Osteoblast (primary cell): ENCODE data around the gene OR2B6. TPM values are rescaled to one million over a fixed set of nuclear protein-coding genes. Genes with fewer than 3 reads are reported as not detected.

Experiments
- DNase-seq: peaks from one replicate; pipeline ENCODE4 v3.0.0; 2011; ENCODE audit warnings: low spot score, mixed read lengths; ENCODE audit not compliant: insufficient read length; ENCODE audit errors: missing footprints
- H2AFZ ChIP-seq: 2 replicates; pipeline ENCODE4 v1.6.0; 2011; ENCODE audit warnings: mild to moderate bottlenecking, low read length
- H3K27ac ChIP-seq: 2 replicates; pipeline ENCODE4 v1.5.1; 2011; ENCODE audit warnings: mild to moderate bottlenecking, low read depth, low read length, moderate library complexity
- H3K27me3 ChIP-seq: 2 replicates; pipeline ENCODE4 v1.6.0; 2012; ENCODE audit warnings: mild to moderate bottlenecking, control low read depth, inconsistent platforms, low read length, moderate library complexity; ENCODE audit not compliant: insufficient read depth
- H3K36me3 ChIP-seq: 2 replicates; pipeline ENCODE4 v1.5.1; 2011; ENCODE audit warnings: mild to moderate bottlenecking, low read length, control low read depth, moderate library complexity; ENCODE audit not compliant: insufficient read depth
- H3K4me1 ChIP-seq: 2 replicates; pipeline ENCODE4 v1.5.1; 2011; ENCODE audit warnings: mild to moderate bottlenecking, low read length, control low read depth, moderate library complexity; ENCODE audit not compliant: insufficient read depth
- H3K4me2 ChIP-seq: 2 replicates; pipeline ENCODE4 v1.6.0; 2011; ENCODE audit warnings: mild to moderate bottlenecking, low read length; ENCODE audit not compliant: insufficient read depth
- H3K4me3 ChIP-seq: fragments of 200-600 bp; sonication (generic); 3 replicates; pipeline ENCODE4 v1.5.1; 2012; ENCODE audit warnings: mild to moderate bottlenecking, low read length, inconsistent platforms; ENCODE audit not compliant: insufficient read depth
- H3K79me2 ChIP-seq: 2 replicates; pipeline ENCODE4 v1.6.0; 2012; ENCODE audit warnings: mild to moderate bottlenecking, low read length, control low read depth, inconsistent platforms; ENCODE audit not compliant: insufficient read depth
- H3K9me3 ChIP-seq: 2 replicates; pipeline ENCODE4 v1.5.1; 2011; ENCODE audit warnings: low read depth, low read length, control low read depth
- H4K20me1 ChIP-seq: 2 replicates; pipeline ENCODE4 v1.6.0; 2012; ENCODE audit warnings: mild to moderate bottlenecking, low read length, control low read depth; ENCODE audit not compliant: insufficient read depth
- total RNA-seq: library from RNA; depleted of rRNA; stranded (reverse); fragments of >200 nt; gene quantifications from 2 replicates; pipeline ENCODE4 v1.2.3, GENCODE V29; 2012
- TF ChIP-seq, protein P1 (sequence below): IDR thresholded peaks from 2 replicates; pipeline ENCODE4 v1.5.1; 2011; ENCODE audit warnings: mild to moderate bottlenecking, low read depth, low read length, moderate library complexity; ENCODE audit errors: extremely low read depth

Gene OR2B6
- total RNA-seq, 1 donor, result not detected

DNA sequence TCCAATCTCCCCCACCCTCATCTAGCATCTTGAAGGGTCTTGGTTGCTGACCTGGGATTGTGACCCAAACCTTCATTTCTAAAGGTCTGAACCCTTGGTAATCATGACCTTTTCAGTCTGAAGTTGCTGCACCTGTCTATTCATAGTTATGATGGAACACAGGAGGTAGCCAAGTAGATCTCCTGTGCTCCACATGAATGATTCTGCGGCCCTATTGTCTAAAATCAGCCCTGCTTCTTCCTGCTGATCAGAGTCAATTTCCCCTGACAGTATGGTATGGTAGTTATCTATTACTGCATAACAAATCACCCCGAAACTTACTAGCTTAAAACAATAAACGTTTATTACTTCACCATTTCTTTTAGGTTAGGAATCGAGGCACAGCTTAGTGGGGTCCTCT, 9.0 kb downstream of the OR2B6 start:
- Histone ChIP-seq H3K9me3 (no peaks in the 10 kb centered on the region), H4K20me1 (no peaks in the 10 kb centered on the region), H3K27me3 (no peaks in the 10 kb centered on the region), H3K4me1 (no peaks in the 10 kb centered on the region), H3K79me2 (no peaks in the 10 kb centered on the region), H3K27ac (no peak overlapping the region), H3K4me3 (no peak overlapping the region), H3K4me2 (no peak overlapping the region), H3K36me3 (no peaks in the 10 kb centered on the region), H2AFZ (no peak overlapping the region)
- TF ChIP-seq, protein P1, sequence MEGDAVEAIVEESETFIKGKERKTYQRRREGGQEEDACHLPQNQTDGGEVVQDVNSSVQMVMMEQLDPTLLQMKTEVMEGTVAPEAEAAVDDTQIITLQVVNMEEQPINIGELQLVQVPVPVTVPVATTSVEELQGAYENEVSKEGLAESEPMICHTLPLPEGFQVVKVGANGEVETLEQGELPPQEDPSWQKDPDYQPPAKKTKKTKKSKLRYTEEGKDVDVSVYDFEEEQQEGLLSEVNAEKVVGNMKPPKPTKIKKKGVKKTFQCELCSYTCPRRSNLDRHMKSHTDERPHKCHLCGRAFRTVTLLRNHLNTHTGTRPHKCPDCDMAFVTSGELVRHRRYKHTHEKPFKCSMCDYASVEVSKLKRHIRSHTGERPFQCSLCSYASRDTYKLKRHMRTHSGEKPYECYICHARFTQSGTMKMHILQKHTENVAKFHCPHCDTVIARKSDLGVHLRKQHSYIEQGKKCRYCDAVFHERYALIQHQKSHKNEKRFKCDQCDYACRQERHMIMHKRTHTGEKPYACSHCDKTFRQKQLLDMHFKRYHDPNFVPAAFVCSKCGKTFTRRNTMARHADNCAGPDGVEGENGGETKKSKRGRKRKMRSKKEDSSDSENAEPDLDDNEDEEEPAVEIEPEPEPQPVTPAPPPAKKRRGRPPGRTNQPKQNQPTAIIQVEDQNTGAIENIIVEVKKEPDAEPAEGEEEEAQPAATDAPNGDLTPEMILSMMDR, result no peak
- DNase-seq, result no peak

DNA sequence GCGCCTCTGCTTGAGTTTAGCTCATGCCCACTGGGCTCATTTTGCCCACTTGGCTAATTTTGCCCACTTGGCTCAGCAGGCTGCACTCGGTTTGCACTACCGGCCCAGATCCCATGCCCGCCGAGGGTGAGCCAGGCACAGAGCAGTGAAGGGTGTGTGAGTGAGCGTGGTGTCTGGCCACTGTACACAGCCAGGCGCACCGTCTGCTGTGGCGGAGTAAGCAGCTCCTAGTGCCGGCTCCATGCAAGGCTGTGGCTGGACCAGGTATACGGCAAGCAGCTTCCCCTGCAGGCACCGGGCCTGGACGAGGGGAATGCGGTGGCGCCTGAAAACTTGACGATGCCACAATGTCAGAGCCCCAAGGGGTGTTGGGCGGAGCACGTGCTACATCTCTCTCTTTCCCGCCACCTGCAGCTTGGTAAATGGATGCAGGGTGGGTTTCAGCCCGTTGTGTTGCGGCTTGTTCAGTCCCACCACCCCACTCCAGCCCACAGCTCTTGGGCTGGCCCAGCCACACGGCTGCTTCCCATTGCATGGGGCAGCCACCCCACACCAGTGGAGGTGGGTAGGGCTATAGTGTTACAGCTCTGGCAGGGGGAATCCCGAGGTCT, 9.9 kb downstream of the OR2B6 start:
- Histone ChIP-seq H3K4me3 (no peak overlapping the region), H2AFZ (no peak overlapping the region), H3K4me1 (no peaks in the 10 kb centered on the region), H3K27me3 (no peaks in the 10 kb centered on the region), H3K36me3 (no peaks in the 10 kb centered on the region), H3K4me2 (no peak overlapping the region), H3K9me3 (no peaks in the 10 kb centered on the region), H3K79me2 (no peaks in the 10 kb centered on the region), H3K27ac (no peak overlapping the region), H4K20me1 (no peaks in the 10 kb centered on the region)
- TF ChIP-seq, protein P1, result no peak
- no peak for DNase-seq

DNA sequence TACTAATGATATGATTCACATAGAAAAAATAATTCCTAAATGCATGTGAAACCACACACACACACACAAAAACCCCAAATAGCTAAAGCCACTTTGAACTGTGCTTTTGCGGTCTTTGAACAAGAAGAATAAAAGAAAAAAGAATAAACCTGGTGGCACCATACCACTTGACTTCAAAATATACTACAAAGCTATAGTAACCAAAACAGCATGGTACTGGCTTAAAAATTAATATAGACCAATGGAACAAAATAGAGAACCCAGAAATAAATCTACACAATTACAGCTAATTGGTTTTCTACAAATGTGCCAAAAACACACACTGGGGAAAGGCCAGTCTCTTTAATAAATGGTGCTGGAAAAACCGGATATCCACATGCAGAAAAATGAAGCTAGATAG, 13.4 kb downstream of the OR2B6 start:
- H3K4me2 ChIP-seq, result no peak overlapping the region
- DNase-seq, result no peak
- H3K9me3 ChIP-seq, result no peaks in the 10 kb centered on the region
- H4K20me1 ChIP-seq, result no peaks in the 10 kb centered on the region
- H2AFZ ChIP-seq, result no peak overlapping the region
- H3K4me1 ChIP-seq, result no peaks in the 10 kb centered on the region
- no peak overlapping the region for H3K4me3 ChIP-seq
- no peaks in the 10 kb centered on the region for H3K79me2 ChIP-seq
- H3K36me3 ChIP-seq, result no peaks in the 10 kb centered on the region
- H3K27ac ChIP-seq, result no peak overlapping the region
- no peaks in the 10 kb centered on the region for H3K27me3 ChIP-seq
- TF ChIP-seq, protein P1, result no peak

DNA sequence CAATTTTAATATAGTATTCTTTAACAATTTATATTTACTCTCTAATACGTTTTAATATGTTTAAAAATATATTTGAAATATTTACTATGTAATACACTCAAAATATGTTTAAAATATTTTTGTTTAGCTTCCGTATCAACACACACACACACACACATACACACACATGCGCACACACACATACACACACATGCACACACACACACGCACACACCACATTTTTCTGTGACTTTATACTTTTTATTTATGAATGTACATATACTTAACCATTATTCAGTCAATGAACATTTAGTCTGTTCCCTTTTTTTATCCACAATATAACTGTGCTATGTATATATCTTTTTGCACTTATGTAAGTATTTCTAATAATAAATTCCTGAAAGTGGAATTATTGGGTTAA, 15.7 kb downstream of the OR2B6 start:
- Histone ChIP-seq H3K4me2 (no peak overlapping the region), H3K27ac (no peak overlapping the region), H3K27me3 (no peaks in the 10 kb centered on the region), H3K4me3 (no peak overlapping the region), H4K20me1 (no peaks in the 10 kb centered on the region), H2AFZ (no peak overlapping the region), H3K4me1 (no peaks in the 10 kb centered on the region), H3K36me3 (no peaks in the 10 kb centered on the region), H3K79me2 (no peaks in the 10 kb centered on the region), H3K9me3 (no peaks in the 10 kb centered on the region)
- TF ChIP-seq, protein P1, result no peak
- DNase-seq, result no peak
